Keratinocyte (primary cell): ENCODE data around the gene VDAC2. TPM values are rescaled to one million over a fixed set of nuclear protein-coding genes. Genes with fewer than 3 reads are reported as not detected.
A peak's percentile ranks its signal among the peaks of the same experiment; 100 is the strongest.

ENCODE experiments used
- DNase-seq: peaks from one replicate; pipeline ENCODE4 v3.0.0-alpha.2; 2011; ENCODE audit warnings: low read depth, missing footprints, low spot score
- FAIRE-seq: peaks from 2 replicates; lab custom pipeline; 2011; peaks lifted over from hg19 to GRCh38; lab: Jason Lieb, UNC
- H2AFZ ChIP-seq: 2 replicates; pipeline ENCODE4 v1.6.0; 2012; ENCODE audit warnings: low read length, control low read depth, inconsistent platforms; ENCODE audit not compliant: control insufficient read depth
- H3K27ac ChIP-seq: 2 replicates; pipeline ENCODE4 v1.5.1; 2011; ENCODE audit warnings: low read length; ENCODE audit not compliant: control insufficient read depth, insufficient read depth
- H3K27me3 ChIP-seq: 3 replicates; pipeline ENCODE4 v1.6.0; 2011; ENCODE audit warnings: low read length; ENCODE audit not compliant: control insufficient read depth, insufficient read depth; ENCODE audit errors: extremely low read depth
- H3K36me3 ChIP-seq, 2 experiments: 2 replicates in 1 of 2; 3 replicates in 1 of 2; pipeline ENCODE4 v1.5.1; 2011; ENCODE audit warnings: low read length in 2 of 2, mild to moderate bottlenecking in 1 of 2; ENCODE audit not compliant: control insufficient read depth in 2 of 2, insufficient read depth in 2 of 2; ENCODE audit errors: extremely low read depth in 1 of 2
- H3K4me1 ChIP-seq: 3 replicates; pipeline ENCODE4 v1.5.1; 2011; ENCODE audit warnings: low read length; ENCODE audit not compliant: control insufficient read depth, insufficient read depth; ENCODE audit errors: extremely low read depth
- H3K4me2 ChIP-seq: 3 replicates; pipeline ENCODE4 v1.6.0; 2011; ENCODE audit warnings: low read depth, low read length; ENCODE audit not compliant: control insufficient read depth, insufficient read depth; ENCODE audit errors: extremely low read depth
- H3K4me3 ChIP-seq, 3 experiments: fragments of 200-600 bp in 1 of 3; sonication (generic) in 1 of 3; 2 replicates in 2 of 3; 3 replicates in 1 of 3; pipeline ENCODE4 v1.5.1; 2011 to 2016; ENCODE audit warnings: low read length in 3 of 3, mild to moderate bottlenecking in 3 of 3, control low read depth in 2 of 3, inconsistent platforms in 1 of 3, low read depth in 1 of 3, mixed read lengths in 1 of 3, mixed run types in 1 of 3, moderate library complexity in 1 of 3; ENCODE audit not compliant: control insufficient read depth in 2 of 3, insufficient read depth in 2 of 3; ENCODE audit errors: extremely low read depth in 1 of 3
- H3K79me2 ChIP-seq: 2 replicates; pipeline ENCODE4 v1.6.0; 2012; ENCODE audit warnings: low read length; ENCODE audit not compliant: control insufficient read depth, insufficient read depth
- H3K9ac ChIP-seq: 3 replicates; pipeline ENCODE4 v1.6.0; 2011; ENCODE audit warnings: low read length; ENCODE audit not compliant: control insufficient read depth, insufficient read depth; ENCODE audit errors: extremely low read depth
- H3K9me1 ChIP-seq: 3 replicates; pipeline ENCODE4 v1.6.0; 2011; ENCODE audit warnings: low read length; ENCODE audit not compliant: control insufficient read depth, insufficient read depth; ENCODE audit errors: extremely low read depth
- H3K9me3 ChIP-seq: 2 replicates; pipeline ENCODE4 v1.5.1; 2012; ENCODE audit warnings: low read depth, low read length; ENCODE audit not compliant: control insufficient read depth
- H4K20me1 ChIP-seq: 3 replicates; pipeline ENCODE4 v1.6.0; 2011; ENCODE audit warnings: low read length; ENCODE audit not compliant: control insufficient read depth, insufficient read depth; ENCODE audit errors: extremely low read depth
- EZH2 ChIP-seq: IDR thresholded peaks from one replicate; pipeline ENCODE4 v1.6.1; 2012; ENCODE audit warnings: inconsistent platforms, mild to moderate bottlenecking, low read length, moderate library complexity
- dilution Hi-C: fragments of 300-500 bp; cut with MboI; formaldehyde crosslinking; loops from one replicate; pipeline ENCODE4 v1.7.0; 2020; ENCODE audit warnings: low sequenced_read_pairs; ENCODE audit not compliant: extremely low pct_ligation_motif_present
- polyA plus RNA-seq, 5 experiments: library from polyadenylated mRNA; depleted of rRNA in 3 of 5; stranded (reverse) in 3 of 5; stranded (forward) in 1 of 5; unstranded in 1 of 5; fragments of >200 nt; gene quantifications; 1 replicate in 1 of 5; 2 replicates in 3 of 5; 3 replicates in 1 of 5; pipeline versions ENCODE4 v1.2.1 to v1.2.3, GENCODE V29; 2011 to 2012; ENCODE audit warnings: missing spikeins in 2 of 5, low read depth in 1 of 5, low replicate concordance in 1 of 5
- TF ChIP-seq, protein P1 (sequence below), 3 experiments: IDR thresholded peaks in 1 of 3; conservative IDR thresholded peaks in 1 of 3; optimal IDR thresholded peaks in 1 of 3; 2 replicates in 2 of 3; 3 replicates in 1 of 3; pipeline versions ENCODE3 to v1.5.1; 2011; ENCODE audit warnings: low read length in 3 of 3, mild to moderate bottlenecking in 3 of 3, moderate library complexity in 2 of 3, control low read depth in 1 of 3, inconsistent platforms in 1 of 3; ENCODE audit not compliant: insufficient read depth in 2 of 3; ENCODE audit errors: extremely low read depth in 1 of 3

Gene VDAC2
- polyA plus RNA-seq, 1 donor (not counting 4 experiments of a cell fraction or from before 2014, with no cell fraction given) = 152 TPM

- FAIRE-seq (no peak), DNase-seq (no peak)
- dilution Hi-C loops = no loop called here
- Histone ChIP-seq H3K9ac (no peak overlapping the region), H4K20me1 (no peaks in the 10 kb centered on the region), H3K4me3 (no peak overlapping the region), H2AFZ (no peak overlapping the region), H3K9me3 (no peaks in the 10 kb centered on the region), H3K36me3 (no peaks in the 10 kb centered on the region), H3K27me3 (no peaks in the 10 kb centered on the region), H3K27ac (no peak overlapping the region), H3K79me2 (no peaks in the 10 kb centered on the region), H3K4me2 (no peak overlapping the region), H3K4me1 (peaks cover 17% of the 10 kb centered on the region), H3K9me1 (no peaks in the 10 kb centered on the region)
- TF ChIP-seq, protein P1, sequence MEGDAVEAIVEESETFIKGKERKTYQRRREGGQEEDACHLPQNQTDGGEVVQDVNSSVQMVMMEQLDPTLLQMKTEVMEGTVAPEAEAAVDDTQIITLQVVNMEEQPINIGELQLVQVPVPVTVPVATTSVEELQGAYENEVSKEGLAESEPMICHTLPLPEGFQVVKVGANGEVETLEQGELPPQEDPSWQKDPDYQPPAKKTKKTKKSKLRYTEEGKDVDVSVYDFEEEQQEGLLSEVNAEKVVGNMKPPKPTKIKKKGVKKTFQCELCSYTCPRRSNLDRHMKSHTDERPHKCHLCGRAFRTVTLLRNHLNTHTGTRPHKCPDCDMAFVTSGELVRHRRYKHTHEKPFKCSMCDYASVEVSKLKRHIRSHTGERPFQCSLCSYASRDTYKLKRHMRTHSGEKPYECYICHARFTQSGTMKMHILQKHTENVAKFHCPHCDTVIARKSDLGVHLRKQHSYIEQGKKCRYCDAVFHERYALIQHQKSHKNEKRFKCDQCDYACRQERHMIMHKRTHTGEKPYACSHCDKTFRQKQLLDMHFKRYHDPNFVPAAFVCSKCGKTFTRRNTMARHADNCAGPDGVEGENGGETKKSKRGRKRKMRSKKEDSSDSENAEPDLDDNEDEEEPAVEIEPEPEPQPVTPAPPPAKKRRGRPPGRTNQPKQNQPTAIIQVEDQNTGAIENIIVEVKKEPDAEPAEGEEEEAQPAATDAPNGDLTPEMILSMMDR (optimal IDR thresholded peaks at IDR 0.05 in 1 of 3, IDR thresholded peaks at IDR 0.05 in 1 of 3, conservative IDR thresholded peaks at IDR 0.05 in 1 of 3; ENCODE audit: extremely low read depth in 1 of 3, insufficient read depth in 2 of 3, low read length in 3 of 3) = no peak
- no peak for TF ChIP-seq EZH2
Measured at GRCh38 chr10:75243426-75243825, 32.8 kb downstream of the VDAC2 start.

DNA sequence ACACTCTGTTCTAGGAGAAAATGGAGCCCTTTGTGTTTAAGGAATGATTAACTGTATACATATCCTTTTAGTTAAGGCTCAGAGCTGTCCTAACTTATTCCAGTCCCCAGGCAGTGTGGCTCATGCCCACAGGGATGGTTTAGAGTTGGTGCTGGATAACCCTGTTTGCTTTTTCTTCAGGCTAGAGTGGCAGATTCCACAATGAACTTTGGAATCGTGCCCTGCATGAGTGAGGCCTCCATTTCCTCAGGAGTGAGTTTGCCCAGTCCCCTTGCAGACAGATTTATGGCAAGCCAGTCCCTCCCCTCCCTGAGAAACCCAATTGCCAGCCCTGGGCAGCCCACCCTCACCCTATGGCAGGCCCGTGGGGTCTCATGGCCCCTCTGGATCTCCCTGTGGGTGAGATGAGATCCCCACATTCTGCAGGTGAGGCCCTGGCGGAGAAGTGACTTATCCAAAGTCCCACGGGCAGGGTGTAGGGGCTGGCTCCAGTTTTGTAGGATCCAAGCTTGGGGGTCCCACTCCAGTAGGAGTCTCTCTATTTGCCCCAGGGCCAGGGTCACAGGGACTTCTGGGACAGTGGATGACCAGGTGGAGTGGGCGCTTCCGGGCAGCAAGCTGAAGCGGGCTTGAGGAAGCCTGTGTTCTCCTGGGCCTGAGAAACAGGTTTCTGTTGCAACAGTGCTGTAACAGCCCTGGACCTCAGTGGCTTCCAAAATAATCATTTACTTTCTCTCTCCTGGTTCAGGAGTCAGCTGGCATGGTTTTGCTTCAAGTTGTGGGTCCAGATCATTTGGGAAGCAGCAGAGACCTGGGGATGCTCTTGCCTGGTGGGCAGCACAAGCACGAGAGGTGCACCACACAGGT is 34.1 kb downstream of the VDAC2 start:
- no peak overlapping the region for H3K27ac ChIP-seq
- H4K20me1 ChIP-seq = no peaks in the 10 kb centered on the region
- dilution Hi-C loops = no loop called here
- FAIRE-seq (no peak), DNase-seq (no peak)
- H3K79me2 ChIP-seq = no peaks in the 10 kb centered on the region
- no peaks in the 10 kb centered on the region for H3K36me3 ChIP-seq
- no peak overlapping the region for H3K4me2 ChIP-seq
- H3K9ac ChIP-seq = no peak overlapping the region
- TF ChIP-seq, protein P1 (optimal IDR thresholded peaks at IDR 0.05 in 1 of 3, IDR thresholded peaks at IDR 0.05 in 1 of 3, conservative IDR thresholded peaks at IDR 0.05 in 1 of 3; ENCODE audit: extremely low read depth in 1 of 3, insufficient read depth in 2 of 3, low read length in 3 of 3) = no peak
- no peak for TF ChIP-seq EZH2
- H3K9me3 ChIP-seq = no peaks in the 10 kb centered on the region
- H3K4me1 ChIP-seq = peaks cover 17% of the 10 kb centered on the region
- H2AFZ ChIP-seq = peak overlapping the region; percentile 0
- no peaks in the 10 kb centered on the region for H3K9me1 ChIP-seq
- no peak overlapping the region for H3K4me3 ChIP-seq
- H3K27me3 ChIP-seq = no peaks in the 10 kb centered on the region
